ENCODE data around the gene LIN28A.

DNA sequence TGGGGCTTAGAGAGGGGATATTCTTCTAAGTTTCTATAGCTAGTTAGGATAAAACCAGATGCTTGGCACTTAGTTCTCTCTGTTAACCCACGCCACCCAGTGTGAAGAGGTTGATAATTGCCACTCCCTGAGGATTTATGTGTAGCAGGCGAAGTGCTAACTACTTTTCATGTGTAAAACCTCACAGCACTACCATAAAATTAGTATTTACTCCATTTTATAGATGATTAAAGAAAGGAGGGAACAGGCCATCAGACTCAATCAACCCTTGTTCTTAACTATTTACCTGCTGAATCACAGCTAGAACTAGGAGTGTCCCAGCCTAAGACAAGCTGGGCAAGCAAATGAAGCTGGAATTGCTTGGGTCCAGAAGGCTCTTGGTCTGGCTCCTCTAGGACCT, 8.9 kb downstream of the LIN28A start:
- no peak for TF ChIP-seq EP300 (IDR thresholded peaks at IDR 0.05; ENCODE audit: low read depth)
- no peak for TF ChIP-seq POLR2A (IDR thresholded peaks at IDR 0.05)
- TF ChIP-seq, protein P1, sequence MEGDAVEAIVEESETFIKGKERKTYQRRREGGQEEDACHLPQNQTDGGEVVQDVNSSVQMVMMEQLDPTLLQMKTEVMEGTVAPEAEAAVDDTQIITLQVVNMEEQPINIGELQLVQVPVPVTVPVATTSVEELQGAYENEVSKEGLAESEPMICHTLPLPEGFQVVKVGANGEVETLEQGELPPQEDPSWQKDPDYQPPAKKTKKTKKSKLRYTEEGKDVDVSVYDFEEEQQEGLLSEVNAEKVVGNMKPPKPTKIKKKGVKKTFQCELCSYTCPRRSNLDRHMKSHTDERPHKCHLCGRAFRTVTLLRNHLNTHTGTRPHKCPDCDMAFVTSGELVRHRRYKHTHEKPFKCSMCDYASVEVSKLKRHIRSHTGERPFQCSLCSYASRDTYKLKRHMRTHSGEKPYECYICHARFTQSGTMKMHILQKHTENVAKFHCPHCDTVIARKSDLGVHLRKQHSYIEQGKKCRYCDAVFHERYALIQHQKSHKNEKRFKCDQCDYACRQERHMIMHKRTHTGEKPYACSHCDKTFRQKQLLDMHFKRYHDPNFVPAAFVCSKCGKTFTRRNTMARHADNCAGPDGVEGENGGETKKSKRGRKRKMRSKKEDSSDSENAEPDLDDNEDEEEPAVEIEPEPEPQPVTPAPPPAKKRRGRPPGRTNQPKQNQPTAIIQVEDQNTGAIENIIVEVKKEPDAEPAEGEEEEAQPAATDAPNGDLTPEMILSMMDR (IDR thresholded peaks at IDR 0.05) = no peak

Measured in transverse colon (tissue), 3 donors.